HG03060 (cell line): ENCODE results near the gene LANCL3.
"Not testable (repeated sequence)": the region's sequence is repeated elsewhere in the genome, so short reads cannot be mapped to it uniquely, and the experiment has no call there.

Experiments
- ATAC-seq: cut with Tn5 transposase; IDR thresholded peaks from one replicate; pipeline ENCODE4 v1.9.1; 2021; ENCODE audit warnings: low read depth, moderate number of reproducible peaks; ENCODE audit not compliant: unreplicated experiment

LANCL3 gene

GRCh38 chrX:37571426-37572107 is at the start of gene LANCL3:
TSS of gene LANCL3 (plus strand) at chrX:37571661. CDS start at chrX:37571871, 210 bp downstream.
- not testable (repeated sequence) for ATAC-seq

- not testable (repeated sequence) for ATAC-seq
Measured at GRCh38 chrX:37523673-37524072, 47.8 kb upstream of the LANCL3 start.

DNA sequence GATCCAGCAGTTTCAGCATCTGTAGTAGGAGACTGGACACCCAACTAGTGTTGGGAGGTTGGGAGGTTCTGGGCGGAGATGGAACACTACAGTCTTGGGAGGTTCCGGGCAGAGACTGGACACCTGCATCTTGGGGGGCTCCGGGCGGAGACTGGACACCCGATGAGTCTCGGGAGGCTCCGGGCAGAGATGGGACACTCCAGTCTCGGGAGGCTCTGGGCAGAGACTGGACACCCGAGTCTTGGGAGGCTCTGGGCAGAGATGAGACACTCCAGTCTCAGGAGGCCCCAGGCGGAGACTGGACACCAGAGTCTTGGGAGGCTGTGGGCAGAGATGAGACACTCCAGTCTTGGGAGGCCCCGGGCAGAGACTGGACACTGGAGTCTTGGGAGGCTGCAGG is 29.5 kb upstream of the LANCL3 start:
- no peak for ATAC-seq

DNA sequence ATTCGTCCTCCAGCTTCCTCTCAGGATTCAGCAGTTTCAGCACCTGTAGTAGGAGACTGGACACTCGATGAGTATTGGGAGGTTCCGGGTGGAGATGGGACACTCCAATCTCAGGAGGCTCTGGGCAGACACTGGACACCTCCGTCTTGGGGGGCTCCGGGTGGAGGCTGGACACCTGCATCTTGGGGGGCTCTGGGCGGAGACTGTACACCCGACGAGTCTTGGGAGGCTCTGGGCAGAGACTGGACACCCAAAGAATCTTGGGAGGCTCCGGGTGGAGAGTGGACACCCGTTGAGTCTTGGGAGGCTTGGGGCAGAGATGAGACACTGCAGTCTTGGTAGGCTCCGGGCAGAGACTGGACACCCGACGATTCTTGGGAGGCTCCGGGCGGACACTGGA is 28.7 kb upstream of the LANCL3 start:
- ATAC-seq, result no peak

DNA sequence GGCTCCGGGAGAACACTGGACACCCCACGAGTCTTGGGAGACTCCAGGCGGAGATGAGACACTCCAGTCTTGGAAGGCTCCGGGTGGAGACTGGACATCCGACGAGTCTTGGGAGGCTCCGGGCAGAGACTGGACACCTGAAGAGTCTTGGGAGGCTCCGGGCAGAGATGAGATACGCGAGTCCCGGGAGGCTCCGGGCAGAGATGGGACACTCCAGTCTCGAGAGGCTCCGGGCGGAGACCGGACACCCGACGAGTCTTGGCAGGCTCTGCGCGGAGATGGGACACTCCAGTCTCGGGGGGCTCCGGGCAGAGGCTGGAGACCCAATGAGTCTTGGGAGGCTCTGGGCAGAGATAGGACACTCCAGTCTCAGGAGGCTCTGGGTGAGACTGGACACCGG is 28.1 kb upstream of the LANCL3 start:
- ATAC-seq, result no peak

DNA sequence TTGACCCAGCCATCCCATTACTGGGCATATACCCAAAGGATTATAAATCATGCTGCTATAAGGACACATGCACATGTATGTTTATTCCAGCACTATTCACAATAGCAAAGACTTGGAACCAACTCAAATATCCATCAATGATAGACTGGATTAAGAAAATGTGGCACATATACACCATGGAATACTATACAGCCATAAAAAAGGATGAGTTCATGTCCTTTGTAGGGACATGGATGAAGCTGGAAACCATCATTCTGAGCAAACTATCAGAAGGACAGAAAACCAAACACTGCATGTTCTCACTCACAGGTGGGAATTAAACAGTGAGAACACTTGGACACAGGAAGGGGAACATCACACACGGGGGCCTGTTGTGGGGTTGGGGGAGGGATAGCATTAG is 26.9 kb upstream of the LANCL3 start:
- ATAC-seq, result not testable (repeated sequence)

DNA sequence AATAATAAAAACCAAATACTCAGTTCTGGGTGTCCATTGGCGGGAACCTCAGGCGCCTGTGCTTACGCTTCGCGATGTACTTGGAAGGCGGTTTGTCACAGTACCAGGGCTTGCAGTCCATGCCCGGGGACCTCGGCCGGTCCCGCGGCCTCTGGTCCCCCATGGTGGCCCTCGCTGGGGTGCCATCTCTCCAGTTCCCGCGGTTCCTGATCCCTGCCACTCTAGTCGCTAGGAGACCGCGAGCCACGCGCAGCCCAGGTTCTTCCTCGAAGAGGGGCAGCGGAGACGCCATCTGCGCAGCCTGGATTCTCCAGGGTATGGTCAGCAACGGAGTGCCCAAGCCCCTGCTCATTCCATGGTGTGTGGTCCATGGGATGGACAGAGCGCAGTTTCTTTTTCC is 26.4 kb upstream of the LANCL3 start:
- ATAC-seq, result no peak

- not testable (repeated sequence) for ATAC-seq
Measured at GRCh38 chrX:37549619-37550018, 21.8 kb upstream of the LANCL3 start.

DNA sequence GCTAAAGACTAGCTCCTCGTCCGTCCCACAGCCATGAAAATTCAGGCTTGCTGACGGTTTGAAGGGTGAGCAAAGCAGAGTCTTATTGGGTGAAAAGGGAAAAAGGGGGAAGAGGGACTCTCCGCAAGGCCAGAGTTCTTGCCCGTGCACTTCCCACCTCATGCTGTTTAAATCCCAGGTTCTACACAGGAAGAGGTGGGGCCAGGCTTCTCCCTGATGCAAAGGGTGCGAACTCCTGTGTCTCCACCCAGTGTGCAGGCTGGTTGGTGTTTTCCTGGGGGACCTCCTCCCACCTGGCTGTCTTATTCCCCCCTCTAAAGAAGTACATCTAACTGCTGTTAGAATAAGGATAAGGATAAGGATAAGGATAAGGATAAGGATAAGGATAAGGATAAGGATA is 18.0 kb upstream of the LANCL3 start:
- ATAC-seq, result no peak

DNA sequence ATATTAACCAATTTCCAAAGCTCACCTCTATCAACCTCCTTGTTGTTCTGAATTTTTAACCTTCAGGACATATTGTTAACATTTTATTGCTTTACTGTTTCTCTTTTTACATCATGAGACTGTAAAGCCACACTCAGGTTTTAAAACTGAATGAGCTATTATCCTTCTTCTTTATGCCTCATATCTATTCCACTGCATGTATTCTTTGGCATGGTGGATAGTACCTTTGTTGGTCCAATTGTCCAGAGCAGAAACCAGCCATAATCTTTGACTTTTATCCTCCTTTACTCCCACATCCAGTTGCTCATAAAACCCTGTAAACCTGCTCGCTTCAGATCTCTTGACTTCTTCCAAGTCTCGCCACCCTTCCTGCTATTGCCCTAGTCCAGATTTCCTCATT is 6.2 kb upstream of the LANCL3 start:
- not testable (repeated sequence) for ATAC-seq

GRCh38 chrX:37570349-37570748 is 1.1 kb upstream of the LANCL3 start:
- ATAC-seq, result not testable (repeated sequence)

GRCh38 chrX:37572108-37572587 is 687 bp downstream of the LANCL3 start:
- ATAC-seq, result not testable (repeated sequence)

- ATAC-seq, result not testable (repeated sequence)
Measured at GRCh38 chrX:37573121-37573520, 1.7 kb downstream of the LANCL3 start.

DNA sequence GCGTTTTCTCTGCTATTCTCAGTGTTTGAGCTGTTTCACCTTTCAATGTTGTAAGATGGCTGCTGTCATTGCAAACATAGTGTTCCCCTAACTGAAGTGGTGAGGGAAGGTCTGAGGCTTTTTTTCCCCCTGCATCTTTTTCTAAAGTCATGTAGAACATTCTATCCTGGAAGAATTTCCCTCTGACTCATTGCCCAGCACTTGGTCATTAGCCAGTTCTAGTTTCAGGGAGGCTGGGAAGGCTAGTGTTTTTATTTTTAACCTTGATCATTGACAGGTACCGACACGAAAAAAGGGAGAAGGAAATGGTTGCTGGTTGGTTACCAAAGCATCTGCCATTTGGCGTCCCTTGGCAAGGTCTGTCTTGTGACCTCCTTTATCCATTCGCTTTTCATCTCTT is 6.6 kb downstream of the LANCL3 start:
- ATAC-seq, result no peak

- no peak for ATAC-seq
Measured at GRCh38 chrX:37580080-37580479, 8.6 kb downstream of the LANCL3 start.

GRCh38 chrX:37587337-37587736 is 15.9 kb downstream of the LANCL3 start:
- not testable (repeated sequence) for ATAC-seq

DNA sequence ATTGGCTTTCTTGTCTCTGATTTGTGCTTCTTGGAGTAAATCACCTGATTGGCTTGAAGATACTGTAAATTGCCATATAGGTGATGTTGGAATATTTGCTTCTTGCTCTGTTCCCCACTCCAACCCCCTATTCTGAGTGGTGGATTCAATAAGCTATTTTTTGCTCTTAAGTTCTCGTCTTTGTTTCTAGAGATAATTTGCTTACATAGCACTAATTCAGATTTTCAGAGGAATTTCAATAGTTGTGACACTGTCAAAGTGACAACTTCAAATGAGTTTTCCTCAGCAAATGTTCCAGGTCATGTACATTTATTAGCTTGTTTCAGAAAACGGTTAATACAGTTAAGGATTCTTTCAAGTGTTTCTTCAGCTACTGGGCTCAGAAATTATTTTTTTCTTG is 18.6 kb downstream of the LANCL3 start:
- ATAC-seq, result no peak

DNA sequence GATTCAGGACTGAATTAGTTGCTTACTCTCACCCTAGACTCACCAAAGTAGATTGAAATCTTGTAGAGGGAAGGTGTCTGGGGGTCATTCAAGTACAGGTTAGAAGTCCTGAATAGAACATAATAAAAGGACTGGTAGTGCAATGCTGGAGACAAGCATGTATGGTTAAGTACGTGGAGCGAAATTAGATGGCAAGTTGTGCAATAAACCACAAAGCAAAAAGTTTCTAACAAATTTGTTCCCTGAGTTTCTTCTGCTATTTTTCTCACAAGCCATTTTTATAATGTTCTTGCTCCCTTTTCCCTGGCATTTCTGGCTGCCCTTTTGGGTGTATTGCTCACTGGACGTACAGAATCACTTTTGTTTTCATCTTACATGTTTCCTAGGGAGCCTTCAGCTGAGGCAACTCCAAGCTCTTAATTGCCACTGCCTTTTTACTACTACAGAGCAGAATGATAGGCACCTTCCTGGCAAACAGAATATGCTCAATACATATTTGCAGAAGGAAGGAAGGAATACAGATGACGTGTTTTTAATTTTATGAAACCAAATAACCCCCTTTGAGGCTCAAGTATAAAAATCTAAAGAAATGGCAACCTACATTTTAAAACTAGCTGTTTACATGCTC is 23.4 kb downstream of the LANCL3 start:
- ATAC-seq, result no peak

DNA sequence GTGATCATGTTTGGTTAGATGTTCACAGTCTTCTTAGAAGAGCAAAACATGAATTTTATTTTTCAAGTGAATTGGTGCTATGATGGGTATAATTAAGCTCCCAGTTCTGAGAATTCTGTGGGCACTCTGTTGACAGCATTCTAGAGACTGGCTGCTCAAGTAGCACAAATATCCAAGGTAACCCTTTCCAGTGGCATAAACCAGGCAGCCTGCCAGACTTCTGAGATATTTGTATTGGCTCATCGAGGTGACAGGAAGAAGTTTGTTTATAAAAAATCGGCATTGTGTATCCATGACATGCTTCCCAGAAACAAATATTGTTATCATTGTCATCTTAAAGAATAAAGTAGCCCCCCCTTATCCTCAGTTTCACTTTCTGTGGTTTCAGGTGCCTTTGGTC is 28.3 kb downstream of the LANCL3 start:
- no peak for ATAC-seq

DNA sequence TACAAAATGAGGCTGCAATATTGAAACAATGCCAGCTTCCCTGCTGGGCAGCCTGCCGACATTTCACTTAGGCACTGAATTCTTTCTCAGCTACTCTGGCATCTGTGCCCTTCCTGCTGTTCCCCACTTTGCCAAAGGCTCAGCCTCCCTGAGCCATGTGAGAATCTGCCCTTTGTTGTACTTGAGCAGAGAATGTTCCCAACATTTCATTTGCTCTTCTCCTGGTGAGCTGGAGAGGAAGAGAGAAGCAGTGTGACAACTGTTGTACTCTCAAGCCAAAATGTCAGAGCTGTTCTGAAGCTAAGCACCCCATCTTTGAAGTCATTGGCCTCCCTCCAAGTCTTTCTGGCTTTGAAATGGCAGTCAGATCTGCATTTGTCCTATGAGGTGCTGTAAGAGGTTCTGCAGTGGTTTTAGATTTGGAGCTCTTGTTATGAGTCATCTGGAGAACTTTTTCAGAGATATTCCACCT is 32.5 kb downstream of the LANCL3 start:
- ATAC-seq, result no peak

DNA sequence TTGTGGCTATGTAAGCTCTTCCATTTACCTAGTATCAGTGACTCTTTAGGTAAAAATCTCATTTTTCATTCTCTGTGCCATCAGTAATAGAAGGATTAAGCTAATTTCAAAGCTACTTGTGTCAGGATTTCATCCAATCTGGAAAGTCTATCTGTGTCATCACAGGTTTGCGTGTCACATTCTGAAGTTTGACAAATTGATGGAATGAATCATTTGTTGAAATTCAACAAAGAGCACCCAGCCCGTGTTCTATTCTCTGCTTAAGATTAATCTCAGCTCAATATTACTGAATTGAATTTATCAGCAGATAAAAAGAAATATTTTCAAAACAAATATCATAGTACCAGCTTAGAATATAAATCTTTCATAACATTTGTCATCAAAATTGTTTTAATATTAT is 35.8 kb downstream of the LANCL3 start:
- ATAC-seq, result no peak

GRCh38 chrX:37608156-37608555 is 36.7 kb downstream of the LANCL3 start:
- ATAC-seq, result no peak
